Muscle of leg (tissue), 16 donors: ENCODE data around the gene C11orf65. TPM values are rescaled to one million over a fixed set of nuclear protein-coding genes. Genes with fewer than 3 reads are reported as not detected.

ENCODE experiments used
- DNase-seq: peaks from one replicate; pipeline ENCODE4 v3.0.0; 2013
- H3K27ac ChIP-seq: one replicate; pipeline ENCODE4 v1.5.1; 2013; ENCODE audit warnings: mild to moderate bottlenecking, low read length, control low read depth
- H3K27me3 ChIP-seq: one replicate; pipeline ENCODE4 v1.6.1; 2013; ENCODE audit warnings: low read length; ENCODE audit not compliant: control insufficient read depth, insufficient read depth
- H3K36me3 ChIP-seq: one replicate; pipeline ENCODE4 v1.6.1; 2013; ENCODE audit warnings: low read length; ENCODE audit not compliant: control insufficient read depth, insufficient read depth
- H3K4me1 ChIP-seq: one replicate; pipeline ENCODE4 v1.6.1; 2013; ENCODE audit warnings: low read length; ENCODE audit not compliant: control insufficient read depth, insufficient read depth
- H3K4me3 ChIP-seq: one replicate; pipeline ENCODE4 v1.5.1; 2013; ENCODE audit warnings: low read length, control low read depth
- H3K9me3 ChIP-seq: replicated peaks from 2 replicates; pipeline ENCODE4 v1.6.1; 2013; ENCODE audit warnings: low read depth, low read length; ENCODE audit not compliant: control insufficient read depth
- WGBS: methylation state at CpG from one replicate; pipeline ENCODE4 v1.1.5; 2013; ENCODE audit warnings: missing lambda C conversion rate; ENCODE audit not compliant: insufficient coverage; 5-methylcytosine and 5-hydroxymethylcytosine counted together
- long read RNA-seq, 11 donors: transcript quantifications; one replicate each; lab custom pipeline, GENCODE V29; 2026
- polyA plus RNA-seq, 8 donors: library from polyadenylated mRNA; unstranded; fragments of 120-200 nt; gene quantifications; one replicate each; pipeline versions ENCODE4 v1.2.1 to v1.2.3, GENCODE V29; 2013; ENCODE audit warnings: inconsistent platforms in 1 of 8, low replicate concordance in 1 of 8; ENCODE audit not compliant: insufficient read length in 8 of 8, insufficient read depth in 1 of 8
- total RNA-seq: library from RNA; stranded (reverse); fragments of 120-200 nt; gene quantifications from one replicate; pipeline ENCODE4 v1.2.4, GENCODE V29; 2013

Gene C11orf65, protein sequence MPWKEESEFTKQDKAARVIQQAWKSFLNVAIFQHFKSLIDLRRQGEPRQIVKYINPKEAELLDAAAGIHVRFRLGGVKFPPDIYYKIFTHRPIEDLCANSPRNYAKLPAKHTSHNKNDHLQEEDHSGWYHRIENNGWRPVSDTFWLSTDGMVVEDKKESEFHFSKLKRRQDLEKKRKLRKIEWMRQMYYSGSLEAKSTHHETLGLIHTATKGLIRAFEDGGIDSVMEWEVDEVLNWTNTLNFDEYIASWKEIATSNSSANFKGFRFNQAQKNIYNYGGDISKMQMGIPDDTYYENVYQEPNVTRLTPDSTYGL
- total RNA-seq (0.66 TPM), polyA plus RNA-seq (1 to 10 TPM in 1 of 8 donors, under 1 TPM in 7; 0.15 to 1.1 (median 0.64) TPM)
- long read RNA-seq, donor 1, partial matches to known transcripts: 19 of 19 reads
- long read RNA-seq, donor 1, other reads (novel, unspliced or antisense): 0 of 19 reads
- long read RNA-seq, donor 2: 0 reads
- long read RNA-seq, donor 3: 0 reads
- long read RNA-seq, donor 4: 0 reads
- long read RNA-seq, donor 5: 0 reads
- long read RNA-seq, donor 6: 0 reads
- long read RNA-seq, donor 7: 0 reads
- long read RNA-seq, donor 8: 0 reads
- long read RNA-seq, donor 9: 0 reads
- long read RNA-seq, donor 10: 0 reads
- long read RNA-seq, donor 11, partial matches to known transcripts: 11 of 11 reads
- long read RNA-seq, donor 11, other reads (novel, unspliced or antisense): 0 of 11 reads

- 0% methylated on average over 20 of the region's 35 CpGs for WGBS
- peak; percentile 99 for DNase-seq
- H3K27ac ChIP-seq: peak within 1 kb of the TSS; percentile 100
- H3K27me3 ChIP-seq: no peaks in the 10 kb centered on the region
- peak within 1 kb of the TSS; percentile 84 for H3K4me3 ChIP-seq
- H3K36me3 ChIP-seq: no peaks in the 10 kb centered on the region
- H3K9me3 ChIP-seq: no peaks in the 10 kb centered on the region
- peaks cover 9% of the 10 kb centered on the region for H3K4me1 ChIP-seq
Measured at GRCh38 chr11:108467091-108467823, at the start of gene C11orf65. Gene C11orf65 (minus strand): TSS chr11:108467529. CDS start chr11:108461559, 5,970 bp downstream.

- WGBS: 95% methylated on average over 4 of the region's 4 CpGs
- Histone ChIP-seq H3K27me3 (no peaks in the 10 kb centered on the region), H3K27ac (no peak overlapping the region), H3K36me3 (no peaks in the 10 kb centered on the region), H3K4me1 (no peaks in the 10 kb centered on the region), H3K4me3 (no peak overlapping the region), H3K9me3 (no peaks in the 10 kb centered on the region)
- DNase-seq: no peak
Measured at GRCh38 chr11:108516125-108516524, 48.8 kb upstream of the C11orf65 start.

- Histone ChIP-seq H3K9me3 (no peaks in the 10 kb centered on the region), H3K36me3 (no peaks in the 10 kb centered on the region), H3K27ac (no peak overlapping the region), H3K4me3 (no peak overlapping the region), H3K27me3 (no peaks in the 10 kb centered on the region), H3K4me1 (no peaks in the 10 kb centered on the region)
- no CpG with 5 or more reads among the region's 2 CpGs for WGBS
- DNase-seq: no peak
Measured at GRCh38 chr11:108512708-108513107, 45.4 kb upstream of the C11orf65 start.

- Histone ChIP-seq H3K27ac (no peak overlapping the region), H3K4me1 (no peaks in the 10 kb centered on the region), H3K9me3 (no peaks in the 10 kb centered on the region), H3K27me3 (no peaks in the 10 kb centered on the region), H3K36me3 (no peaks in the 10 kb centered on the region), H3K4me3 (no peak overlapping the region)
- DNase-seq: no peak
- WGBS: no CpG with 5 or more reads among the region's 2 CpGs
Measured at GRCh38 chr11:108511851-108512474, 44.6 kb upstream of the C11orf65 start.

DNA sequence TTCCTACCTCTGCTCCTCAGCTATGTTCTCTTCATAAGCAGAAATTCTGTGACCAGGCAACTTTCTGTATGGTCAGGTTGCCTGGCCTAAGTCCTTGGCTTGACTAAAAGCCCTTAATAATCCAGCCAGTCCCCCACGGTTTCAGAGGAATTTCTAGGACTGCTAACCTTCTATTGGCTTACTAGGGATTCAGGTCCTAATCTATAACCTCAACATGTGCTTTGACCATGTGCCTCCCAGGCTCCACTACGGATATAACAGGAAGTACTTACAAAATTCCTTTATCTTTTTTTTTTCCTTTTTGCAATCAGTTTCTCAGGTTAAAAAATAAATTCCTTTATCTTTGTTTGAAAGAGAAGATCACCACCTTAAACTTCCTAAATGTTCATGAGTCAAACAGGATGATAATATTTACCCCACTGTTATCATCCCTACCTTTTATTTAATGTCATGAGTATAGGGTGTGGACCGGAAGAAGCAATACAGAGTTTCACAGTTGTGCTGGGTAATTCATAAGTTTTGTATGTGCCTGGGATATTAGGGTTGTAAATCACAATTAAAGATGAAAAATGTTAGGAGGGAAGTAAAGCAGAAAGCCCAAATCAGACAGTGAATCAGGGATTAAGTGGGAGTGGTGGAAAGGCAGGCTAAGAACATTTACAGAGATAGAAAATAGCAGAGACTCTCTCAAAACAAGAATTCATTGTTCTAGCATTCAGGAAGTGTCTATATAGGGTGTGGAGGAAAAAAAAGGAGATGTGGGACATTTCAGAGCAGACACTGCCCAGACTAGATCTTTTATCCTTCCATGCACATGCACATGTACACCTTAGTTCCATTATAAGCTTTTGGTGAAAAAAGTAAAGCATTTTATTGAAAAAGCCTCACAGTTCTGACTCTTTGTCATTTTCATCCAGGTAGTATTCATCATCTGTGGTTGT lies 41.6 kb upstream of the C11orf65 start:
- 59% methylated on average over 2 of the region's 3 CpGs for WGBS
- no peaks in the 10 kb centered on the region for H3K27me3 ChIP-seq
- H3K4me1 ChIP-seq: no peaks in the 10 kb centered on the region
- no peak overlapping the region for H3K4me3 ChIP-seq
- H3K27ac ChIP-seq: no peak overlapping the region
- DNase-seq: no peak
- no peaks in the 10 kb centered on the region for H3K9me3 ChIP-seq
- no peaks in the 10 kb centered on the region for H3K36me3 ChIP-seq

DNA sequence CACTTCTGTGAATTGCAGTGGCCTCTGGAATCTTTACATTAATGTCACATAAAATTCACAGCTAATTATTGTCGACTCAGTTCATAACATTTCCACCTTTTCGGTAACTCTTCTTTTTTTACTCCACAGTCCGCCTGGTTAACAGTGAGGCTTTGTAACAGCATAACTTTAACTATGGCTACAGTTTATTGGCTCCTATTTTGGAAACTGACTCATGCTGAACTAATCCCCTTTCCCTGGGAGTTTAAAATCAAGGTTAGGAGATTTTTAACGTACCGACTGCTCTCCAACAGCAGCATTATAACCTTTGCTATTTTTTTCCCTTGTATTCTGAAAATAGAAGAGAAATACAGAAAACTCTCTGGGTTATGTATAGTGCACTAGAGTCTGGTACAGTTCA lies 34.1 kb upstream of the C11orf65 start:
- no peak overlapping the region for H3K4me3 ChIP-seq
- no peaks in the 10 kb centered on the region for H3K27me3 ChIP-seq
- H3K27ac ChIP-seq: no peak overlapping the region
- H3K4me1 ChIP-seq: peaks cover 7% of the 10 kb centered on the region
- H3K36me3 ChIP-seq: no peaks in the 10 kb centered on the region
- peak; percentile 41 for DNase-seq
- H3K9me3 ChIP-seq: no peaks in the 10 kb centered on the region
- no CpG with 5 or more reads among the region's 5 CpGs for WGBS

DNA sequence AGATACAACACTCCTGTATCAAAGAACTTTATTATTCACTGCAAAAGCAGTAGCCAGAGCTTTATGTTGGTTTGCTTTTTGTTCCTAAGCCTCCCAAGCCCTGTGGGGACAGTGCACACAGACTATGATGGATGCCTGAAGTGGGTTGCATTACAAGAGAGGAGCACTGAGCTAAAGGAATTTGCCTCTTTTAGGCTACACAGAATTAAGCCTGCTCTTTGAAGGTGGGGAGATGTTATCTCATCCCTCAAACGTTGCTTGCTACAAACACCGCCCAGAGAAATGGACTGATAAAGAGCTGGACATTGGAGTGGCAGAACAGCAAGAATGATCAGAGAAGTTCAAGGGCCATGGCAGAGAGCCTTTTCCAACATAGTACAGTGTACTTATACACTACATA lies 33.4 kb upstream of the C11orf65 start:
- no peaks in the 10 kb centered on the region for H3K27me3 ChIP-seq
- no CpG with 5 or more reads among the region's 2 CpGs for WGBS
- H3K4me1 ChIP-seq: peaks cover 7% of the 10 kb centered on the region
- H3K36me3 ChIP-seq: no peaks in the 10 kb centered on the region
- no peaks in the 10 kb centered on the region for H3K9me3 ChIP-seq
- H3K4me3 ChIP-seq: no peak overlapping the region
- no peak for DNase-seq
- no peak overlapping the region for H3K27ac ChIP-seq

- Histone ChIP-seq H3K27me3 (no peaks in the 10 kb centered on the region), H3K36me3 (peaks cover 3% of the 10 kb centered on the region), H3K9me3 (no peaks in the 10 kb centered on the region), H3K4me3 (no peak overlapping the region), H3K27ac (no peak overlapping the region), H3K4me1 (peaks cover 7% of the 10 kb centered on the region)
- no CpG with 5 or more reads among the region's 4 CpGs for WGBS
- no peak for DNase-seq
Measured at GRCh38 chr11:108500169-108500568, 32.8 kb upstream of the C11orf65 start.

- peak; percentile 25 for DNase-seq
- H3K27me3 ChIP-seq: no peaks in the 10 kb centered on the region
Measured at GRCh38 chr11:108498816-108499408, 31.6 kb upstream of the C11orf65 start.

More at GRCh38 chr11:108498816-108499408, 31.6 kb upstream of the C11orf65 start:
- Histone ChIP-seq H3K9me3 (no peaks in the 10 kb centered on the region), H3K36me3 (peaks cover 4% of the 10 kb centered on the region), H3K27ac (peak overlapping the region; percentile 96), H3K4me1 (peaks cover 7% of the 10 kb centered on the region), H3K4me3 (peak overlapping the region; percentile 77)
- WGBS: 47% methylated on average over 14 of the region's 29 CpGs
